GM19351 (cell line): Measurements from ENCODE around the gene PPP2R2C.

Experiments used
- ATAC-seq: cut with Tn5 transposase; IDR thresholded peaks from one replicate; pipeline ENCODE4 v1.9.1; 2021; ENCODE audit warnings: mild to moderate bottlenecking, moderate library complexity; ENCODE audit not compliant: unreplicated experiment

PPP2R2C gene

DNA sequence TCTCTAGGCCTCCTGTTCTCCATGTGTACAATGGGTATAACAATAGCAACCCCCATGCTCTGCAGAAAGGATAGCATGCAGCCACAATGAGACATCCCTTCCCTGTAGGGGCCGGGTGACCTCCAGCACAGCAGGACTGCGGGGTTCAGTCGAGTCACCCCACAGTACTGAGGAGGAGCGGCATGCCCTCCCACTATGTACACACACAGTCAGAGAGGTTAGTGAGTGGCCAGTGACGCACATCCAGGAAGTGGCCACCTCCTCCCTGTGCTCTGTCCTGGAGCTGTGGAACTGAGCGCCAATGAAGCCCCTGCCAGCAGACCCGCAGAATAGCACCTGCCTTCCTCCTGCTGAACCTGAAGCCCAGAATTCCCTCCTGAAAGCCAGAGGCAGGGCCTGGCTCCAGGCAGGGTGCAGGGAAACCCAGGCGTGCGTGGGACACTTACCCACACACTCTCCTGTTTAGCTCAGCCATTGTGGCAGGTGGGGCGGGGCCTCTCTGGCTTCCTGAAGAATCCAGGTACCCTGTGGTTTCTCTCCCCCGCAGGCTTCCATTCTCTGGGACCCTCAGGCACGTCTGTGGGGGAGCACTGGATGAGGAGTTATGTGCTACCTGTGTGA lies 152.8 kb downstream of the PPP2R2C start:
- no peak for ATAC-seq

- no peak for ATAC-seq
Observed at GRCh38 chr4:6318206-6318605, 154.2 kb downstream of the PPP2R2C start.

GRCh38 chr4:6316461-6317003 lies 155.9 kb downstream of the PPP2R2C start:
- ATAC-seq = no peak

GRCh38 chr4:6313216-6313615 lies 159.2 kb downstream of the PPP2R2C start:
- ATAC-seq = no peak

- ATAC-seq = no peak
Observed at GRCh38 chr4:6309777-6310176, 162.6 kb downstream of the PPP2R2C start.

DNA sequence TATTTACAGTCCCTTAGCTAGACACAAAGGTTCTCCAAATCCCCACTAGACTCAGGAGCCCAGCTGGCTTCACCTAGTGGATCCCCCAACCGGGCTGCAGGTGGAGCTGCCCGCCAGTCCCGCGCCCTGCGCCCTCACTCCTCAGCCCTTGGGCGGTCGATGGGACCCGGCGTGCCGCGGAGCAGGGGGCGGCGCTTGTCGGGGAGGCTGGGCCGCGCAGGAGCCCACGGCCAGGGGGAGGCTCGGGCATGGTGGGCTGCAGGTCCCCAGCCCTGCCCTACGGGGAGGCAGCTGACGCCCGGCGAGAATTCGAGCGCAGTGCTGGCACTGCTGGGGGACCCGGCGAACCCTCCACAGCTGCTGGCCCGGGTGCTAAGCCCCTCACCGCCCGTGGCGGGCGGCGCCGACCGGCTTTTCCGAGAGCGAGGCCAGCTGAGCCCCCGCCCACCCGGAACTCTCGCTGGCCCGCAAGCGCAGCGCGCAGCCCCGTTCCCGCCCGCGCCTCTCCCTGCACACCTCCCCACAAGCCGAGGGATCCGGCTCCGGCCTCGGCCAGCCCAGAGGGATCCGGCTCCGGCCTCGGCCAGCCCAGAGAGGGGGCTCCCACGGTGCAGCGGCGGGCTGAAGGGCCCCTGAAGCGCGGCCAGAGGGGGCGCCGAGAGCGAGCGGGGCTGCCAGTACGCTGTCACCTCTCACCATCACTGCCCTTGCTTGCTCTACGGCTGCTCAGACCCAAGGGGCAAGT lies 163.3 kb downstream of the PPP2R2C start:
- no peak for ATAC-seq

GRCh38 chr4:6307891-6308290 lies 164.5 kb downstream of the PPP2R2C start:
- no peak for ATAC-seq

- ATAC-seq = no peak
Observed at GRCh38 chr4:6307230-6307629, 165.2 kb downstream of the PPP2R2C start.

GRCh38 chr4:6306299-6306698 lies 166.1 kb downstream of the PPP2R2C start:
- ATAC-seq = no peak

DNA sequence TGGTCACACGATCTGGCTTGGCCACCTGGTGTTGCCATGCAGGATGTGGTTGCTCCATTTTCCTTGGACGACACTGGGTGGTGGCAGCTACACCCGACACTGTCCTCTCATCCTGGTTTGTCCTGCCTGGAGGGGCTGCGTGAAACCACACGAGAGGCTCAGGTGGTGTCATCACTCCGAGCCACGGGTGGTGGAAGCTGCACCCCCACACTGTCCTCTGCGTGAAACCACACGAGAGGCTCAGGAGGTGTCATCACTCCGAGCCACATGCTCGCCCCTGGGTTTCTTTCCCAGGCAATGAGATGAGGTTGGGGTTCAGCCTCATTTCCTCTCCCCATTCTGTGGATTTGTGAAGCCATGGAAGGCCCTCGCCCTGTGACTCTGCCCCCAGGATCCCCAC lies 168.5 kb downstream of the PPP2R2C start:
- no peak for ATAC-seq

DNA sequence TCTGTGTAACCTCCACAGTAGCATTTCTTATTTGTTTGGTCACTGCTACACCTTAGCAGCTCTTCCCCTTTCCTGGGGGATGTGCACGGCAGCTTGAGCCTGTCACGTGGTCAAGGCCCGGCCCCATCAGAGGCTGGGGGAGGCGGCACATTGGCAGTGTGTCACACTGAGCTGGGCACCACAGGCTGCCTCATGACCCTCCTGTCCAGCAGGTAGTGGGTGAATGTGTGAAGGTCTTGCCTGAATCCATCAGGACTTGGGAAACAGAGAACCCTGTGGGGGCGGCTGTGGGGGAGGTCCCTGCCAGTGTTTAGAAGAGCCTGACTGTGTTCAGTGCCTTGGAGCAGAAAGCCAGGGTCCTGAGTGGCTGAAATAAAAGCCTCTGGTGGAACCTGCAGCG lies 169.5 kb downstream of the PPP2R2C start:
- no peak for ATAC-seq

DNA sequence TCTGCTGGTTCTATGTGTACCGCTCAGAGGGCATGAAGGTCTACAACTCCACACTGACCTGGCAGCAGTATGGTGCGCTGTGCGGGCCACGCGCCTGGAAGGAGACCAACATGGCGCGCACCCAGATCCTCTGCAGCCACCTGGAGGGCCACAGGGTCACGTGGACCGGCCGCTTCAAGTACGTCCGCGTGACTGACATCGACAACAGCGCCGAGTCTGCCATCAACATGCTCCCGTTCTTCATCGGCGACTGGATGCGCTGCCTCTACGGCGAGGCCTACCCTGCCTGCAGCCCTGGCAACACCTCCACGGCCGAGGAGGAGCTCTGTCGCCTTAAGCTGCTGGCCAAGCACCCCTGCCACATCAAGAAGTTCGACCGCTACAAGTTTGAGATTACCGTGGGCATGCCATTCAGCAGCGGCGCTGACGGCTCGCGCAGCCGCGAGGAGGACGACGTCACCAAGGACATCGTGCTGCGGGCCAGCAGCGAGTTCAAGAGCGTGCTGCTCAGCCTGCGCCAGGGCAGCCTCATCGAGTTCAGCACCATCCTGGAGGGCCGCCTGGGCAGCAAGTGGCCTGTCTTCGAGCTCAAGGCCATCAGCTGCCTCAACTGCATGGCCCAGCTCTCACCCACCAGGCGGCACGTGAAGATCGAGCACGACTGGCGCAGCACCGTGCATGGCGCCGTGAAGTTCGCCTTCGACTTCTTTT lies 170.5 kb downstream of the PPP2R2C start:
- ATAC-seq = no peak

DNA sequence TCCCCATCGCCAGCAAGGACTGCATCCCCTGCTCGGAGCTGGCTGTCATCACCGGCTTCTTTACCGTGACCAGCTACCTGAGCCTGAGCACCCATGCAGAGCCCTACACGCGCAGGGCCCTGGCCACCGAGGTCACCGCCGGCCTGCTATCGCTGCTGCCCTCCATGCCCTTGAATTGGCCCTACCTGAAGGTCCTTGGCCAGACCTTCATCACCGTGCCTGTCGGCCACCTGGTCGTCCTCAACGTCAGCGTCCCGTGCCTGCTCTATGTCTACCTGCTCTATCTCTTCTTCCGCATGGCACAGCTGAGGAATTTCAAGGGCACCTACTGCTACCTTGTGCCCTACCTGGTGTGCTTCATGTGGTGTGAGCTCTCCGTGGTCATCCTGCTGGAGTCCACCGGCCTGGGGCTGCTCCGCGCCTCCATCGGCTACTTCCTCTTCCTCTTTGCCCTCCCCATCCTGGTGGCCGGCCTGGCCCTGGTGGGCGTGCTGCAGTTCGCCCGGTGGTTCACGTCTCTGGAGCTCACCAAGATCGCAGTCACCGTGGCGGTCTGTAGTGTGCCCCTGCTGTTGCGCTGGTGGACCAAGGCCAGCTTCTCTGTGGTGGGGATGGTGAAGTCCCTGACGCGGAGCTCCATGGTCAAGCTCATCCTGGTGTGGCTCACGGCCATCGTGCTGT lies 171.2 kb downstream of the PPP2R2C start:
- ATAC-seq = no peak

GRCh38 chr4:6300359-6300758 lies 172.1 kb downstream of the PPP2R2C start:
- no peak for ATAC-seq

DNA sequence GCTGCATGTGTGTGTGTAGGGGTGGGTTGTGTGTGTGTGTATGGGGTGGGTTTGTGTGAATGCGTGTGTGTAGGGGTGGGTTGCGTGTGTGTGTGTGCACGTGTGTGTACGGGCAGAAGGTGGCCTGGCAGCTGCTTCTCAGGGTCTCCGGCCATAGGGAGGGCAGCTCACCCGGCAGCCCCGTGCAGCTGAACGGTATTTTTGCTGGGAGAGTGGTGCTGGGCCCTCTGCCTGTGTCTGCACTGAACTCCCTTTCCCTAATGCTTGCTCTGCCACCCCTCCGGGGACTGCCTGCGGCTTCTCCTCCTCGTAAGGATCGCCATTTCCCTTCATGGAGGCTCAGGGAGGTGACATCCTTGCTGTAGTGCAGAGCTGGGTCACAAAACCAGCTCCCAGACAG lies 172.5 kb downstream of the PPP2R2C start:
- ATAC-seq = no peak

DNA sequence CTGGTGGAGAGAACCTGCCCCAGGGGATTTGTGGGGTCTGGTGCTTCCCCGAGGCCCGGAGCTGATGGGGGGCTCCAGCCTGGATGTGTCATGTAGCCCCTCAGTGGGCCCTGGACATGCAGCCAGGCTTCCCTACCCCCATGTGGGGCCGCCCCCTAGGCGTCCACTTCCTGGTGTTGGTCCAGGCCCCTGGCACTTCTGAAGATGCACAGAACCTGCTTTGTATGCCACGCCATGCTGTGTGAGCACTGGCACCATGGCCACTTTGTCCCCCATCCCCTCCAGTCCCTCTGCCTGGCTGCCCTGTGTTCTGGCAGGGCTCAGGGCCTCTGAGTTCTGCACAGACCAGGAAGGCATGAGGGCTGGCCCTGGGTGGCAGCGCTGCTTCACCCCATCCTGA lies 173.6 kb downstream of the PPP2R2C start:
- no peak for ATAC-seq

DNA sequence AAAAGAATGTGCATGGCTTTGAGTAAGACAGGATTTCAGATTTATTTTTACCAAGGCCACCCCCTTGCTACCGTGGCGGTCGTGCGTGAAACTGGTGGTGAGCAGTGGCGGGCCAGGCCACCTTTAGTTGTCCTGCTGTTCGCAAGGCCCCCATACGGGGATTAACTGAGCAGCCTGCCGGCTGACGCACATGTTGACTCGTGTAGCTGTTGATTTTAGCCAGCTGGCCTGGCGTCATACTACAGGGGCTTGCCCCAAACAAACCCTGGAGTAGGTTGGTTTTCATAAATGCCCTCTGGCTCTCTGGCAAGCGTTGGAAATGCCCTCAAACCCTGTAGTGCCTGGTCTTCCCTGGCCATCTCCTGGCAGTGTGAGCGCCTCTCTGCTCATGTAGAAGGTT lies 174.4 kb downstream of the PPP2R2C start:
- no peak for ATAC-seq

DNA sequence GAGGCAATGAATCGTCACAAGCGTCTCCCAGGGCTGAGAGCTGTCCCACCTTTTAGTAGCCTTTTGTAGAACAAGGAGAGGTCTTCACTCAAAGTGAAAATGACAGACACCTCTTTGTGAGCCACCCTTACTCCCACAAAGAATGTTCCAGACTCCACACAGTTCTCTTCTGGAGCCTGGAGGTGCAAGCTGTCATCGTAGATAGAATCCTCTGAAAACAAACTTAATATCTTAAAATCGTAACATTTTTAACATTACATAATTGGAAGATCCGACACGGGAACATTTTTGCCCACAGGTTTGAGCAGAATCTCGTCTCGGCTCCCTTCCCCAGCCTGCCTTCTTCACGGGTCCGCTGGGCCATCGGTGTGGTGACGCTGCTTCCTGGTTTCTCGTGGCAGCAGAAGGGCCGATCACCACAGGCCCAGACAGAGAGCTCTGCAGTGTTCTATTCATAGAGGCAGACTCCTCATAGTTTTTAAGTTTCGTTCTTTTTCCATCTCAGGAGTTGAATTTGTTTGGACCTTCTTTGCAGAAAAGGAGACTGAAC lies 175.1 kb downstream of the PPP2R2C start:
- no peak for ATAC-seq

- ATAC-seq = no peak
Observed at GRCh38 chr4:6296026-6296425, 176.4 kb downstream of the PPP2R2C start.

GRCh38 chr4:6295495-6295894 lies 176.9 kb downstream of the PPP2R2C start:
- ATAC-seq = no peak
